Measurements from ENCODE around the gene SRSF4. TPM values are rescaled to one million over a fixed set of nuclear protein-coding genes. Genes with fewer than 3 reads are reported as not detected.

The SRSF4 gene
- total RNA-seq, 1 experiment from 2014 or later, result 69.0 TPM

- BruUV-seq (replicated peaks), result TSS peak; percentile 53
- intact Hi-C loops (cut with micrococcal nuclease), result no loop called here
- H3K36me3 ChIP-seq (ENCODE audit: control insufficient read depth in 1 of 2, insufficient read depth in 2 of 2, low read length in 2 of 2), result no peaks in the 10 kb centered on the region
- peaks cover 2 to 11% of the 10 kb centered on the region in 2 experiments; a peak in 2 of 4 replicates for H3K4me1 ChIP-seq (ENCODE audit: control insufficient read depth in 1 of 2, insufficient read depth in 2 of 2, low read length in 2 of 2)
- peak overlapping the region; percentile 97 for H3K9ac ChIP-seq (ENCODE audit: low read length)
- H3K27ac ChIP-seq (ENCODE audit: low read depth, low read length), result peak overlapping the region; percentile 93
- no peak overlapping the region for H2AFZ ChIP-seq (ENCODE audit: low read depth, low read length, poor library complexity, severe bottlenecking)
- TF ChIP-seq ZFX (IDR thresholded peaks at IDR 0.05), result peak; percentile 95
- no peak for TF ChIP-seq CBX3 (IDR thresholded peaks at IDR 0.05; ENCODE audit: low read depth)
- peak; percentile 44 for TF ChIP-seq POLR2AphosphoS5 (IDR thresholded peaks at IDR 0.05; ENCODE audit: low read depth, low read length)
- ChIA-PET POLR2A (interaction anchor here (0.6 to 1.0 kb wide), 4 partner anchors 12 to 241 kb away, joined by 3 to 5 read pairs (median 3); partner anchors contain the start of gene SRSF4), CTCF (interaction anchor here (0.8 to 1.1 kb wide), 6 partner anchors 12 to 90 kb away, joined by 3 to 6 read pairs (median 4); partner anchors contain the start of gene SRSF4), RAD21 (ENCODE audit: low non-redundant PET in 1 of 2, low total read pairs in 2 of 2, uncharacterized antibody in 2 of 2, unreplicated experiment in 2 of 2) (interaction anchor here in 1 of 2 experiments (1.4 kb wide), 1 partner anchor 241 kb away, joined by 3 read pairs; no protein-coding TSS in a partner anchor)
- H3K4me3 ChIP-seq (replicated peaks in 1 of 2; ENCODE audit: low read depth in 1 of 2, low read length in 2 of 2), result peak overlapping the region; percentile 79 to 96
- H3K9me2 ChIP-seq (ENCODE audit: insufficient read depth), result no peaks in the 10 kb centered on the region
- no peaks in the 10 kb centered on the region for H3K9me3 ChIP-seq (ENCODE audit: control insufficient read depth in 1 of 2, insufficient read depth in 1 of 2, low read depth in 1 of 2, low read length in 2 of 2)
- DNase-seq (ENCODE audit: low read depth, low spot score) (no peak), ATAC-seq (peak; percentile 5)
- peaks cover 27% of the 10 kb centered on the region for H3K79me2 ChIP-seq (ENCODE audit: insufficient read depth, low read length)
- no peaks in the 10 kb centered on the region for H4K20me1 ChIP-seq (ENCODE audit: insufficient read depth)
- H3K4me2 ChIP-seq (ENCODE audit: low read length), result peak overlapping the region; percentile 99
- H3K27me3 ChIP-seq (ENCODE audit: insufficient read depth, low read length), result no peaks in the 10 kb centered on the region
Measured at GRCh38 chr1:29123053-29123886, 58.4 kb downstream of the SRSF4 start.

GRCh38 chr1:29122682-29123052 is 59.0 kb downstream of the SRSF4 start:
- Histone ChIP-seq H3K27ac (ENCODE audit: low read depth, low read length) (peak overlapping the region; percentile 93), H4K20me1 (ENCODE audit: insufficient read depth) (no peaks in the 10 kb centered on the region), H3K9me2 (ENCODE audit: insufficient read depth) (no peaks in the 10 kb centered on the region), H2AFZ (ENCODE audit: low read depth, low read length, poor library complexity, severe bottlenecking) (no peak overlapping the region), H3K9ac (ENCODE audit: low read length) (peak overlapping the region; percentile 97), H3K27me3 (ENCODE audit: insufficient read depth, low read length) (no peaks in the 10 kb centered on the region), H3K4me3 (replicated peaks in 1 of 2; ENCODE audit: low read depth in 1 of 2, low read length in 2 of 2) (peak overlapping the region; percentile 79 to 96), H3K4me1 (ENCODE audit: control insufficient read depth in 1 of 2, insufficient read depth in 2 of 2, low read length in 2 of 2) (peaks cover 2 to 11% of the 10 kb centered on the region in 2 experiments; a peak in 2 of 4 replicates), H3K4me2 (ENCODE audit: low read length) (peak overlapping the region; percentile 99), H3K9me3 (ENCODE audit: control insufficient read depth in 1 of 2, insufficient read depth in 1 of 2, low read depth in 1 of 2, low read length in 2 of 2) (no peaks in the 10 kb centered on the region), H3K36me3 (ENCODE audit: control insufficient read depth in 1 of 2, insufficient read depth in 2 of 2, low read length in 2 of 2) (no peaks in the 10 kb centered on the region), H3K79me2 (ENCODE audit: insufficient read depth, low read length) (peaks cover 27% of the 10 kb centered on the region)
- no TSS peak for BruUV-seq (replicated peaks)
- POLR2A ChIA-PET, result interaction anchor here (0.6 to 1.1 kb wide), 4 partner anchors 11 to 241 kb away, joined by 3 to 5 read pairs (median 4); partner anchors contain the start of gene SRSF4
- CTCF ChIA-PET, result interaction anchor here (0.6 to 2.7 kb wide), 6 partner anchors 9 to 689 kb away, joined by 3 to 9 read pairs (median 4); partner anchors contain the start of gene SRSF4
- TF ChIP-seq ZFX (IDR thresholded peaks at IDR 0.05), result peak; percentile 99
- no peak for TF ChIP-seq POLR2A (IDR thresholded peaks at IDR 0.05; ENCODE audit: borderline replicate concordance, extremely low read depth, insufficient read depth, insufficient read length)
- ATAC-seq, result peak; percentile 10
- RAD21 ChIA-PET (ENCODE audit: low non-redundant PET in 1 of 2, low total read pairs in 2 of 2, uncharacterized antibody in 2 of 2, unreplicated experiment in 2 of 2), result interaction anchor here in 1 of 2 experiments (0.6 to 1.4 kb wide), 2 partner anchors 70 to 241 kb away, joined by 3 read pairs; no protein-coding TSS in a partner anchor
- intact Hi-C loops (cut with micrococcal nuclease), result no loop called here
- no peak for DNase-seq (ENCODE audit: low read depth, low spot score)

Measured in HCT116 (cell line).